ENCODE measurements around the gene COL23A1.
"Not testable (repeated sequence)": the region's sequence is repeated elsewhere in the genome, so short reads cannot be mapped to it uniquely, and the experiment has no call there.

Gene COL23A1

DNA sequence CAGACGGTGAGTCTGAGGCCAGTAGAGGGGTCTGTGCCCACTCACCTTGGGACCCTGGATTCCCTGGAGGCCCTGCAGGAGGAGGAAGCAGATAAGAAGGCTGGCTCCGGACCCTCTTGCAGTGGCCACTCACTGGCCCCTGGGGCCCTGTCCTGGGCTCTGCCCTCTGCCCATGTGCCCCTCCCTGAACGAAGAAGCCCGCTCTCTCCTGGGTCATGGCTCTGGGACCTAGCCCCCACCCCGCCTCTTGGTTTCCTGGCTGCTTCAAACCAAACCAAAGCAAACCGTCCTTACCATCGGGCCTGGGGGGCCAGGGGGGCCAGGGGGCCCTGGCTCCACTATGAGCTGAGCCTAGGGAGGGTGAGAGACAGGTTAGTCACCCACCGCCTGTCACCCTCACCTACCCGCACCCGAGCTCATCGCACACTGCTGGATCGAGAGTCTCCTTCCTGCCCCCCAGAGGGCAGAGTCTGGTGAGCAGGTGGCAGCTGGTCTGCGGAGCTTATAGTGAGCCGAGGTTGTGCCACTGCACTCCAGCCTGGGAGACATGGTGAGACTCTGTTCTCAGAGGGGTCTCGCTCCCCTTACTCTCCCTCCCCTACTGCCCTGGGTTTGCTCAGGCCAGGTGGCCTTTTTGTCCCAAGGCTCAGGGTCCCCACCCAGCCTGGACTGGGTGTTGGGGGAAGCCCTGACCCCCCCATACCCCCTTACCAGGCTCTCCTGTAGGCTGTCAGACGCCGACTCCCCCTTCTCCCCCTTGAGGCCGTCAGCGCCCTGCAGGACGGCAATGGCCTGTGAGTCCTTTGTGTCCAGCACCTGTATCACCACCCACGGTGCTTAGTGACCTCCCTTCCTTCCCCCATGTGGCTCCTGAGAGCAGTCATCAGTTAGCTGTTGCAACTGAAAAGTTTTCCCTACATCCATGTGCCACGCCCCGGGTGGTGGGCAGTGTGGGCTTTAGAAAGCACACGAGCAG lies 342.4 kb downstream of the COL23A1 start:
- FAIRE-seq (no peak), DNase-seq (ENCODE audit: extremely low spot score, insufficient read length, low read depth) (no peak)

DNA sequence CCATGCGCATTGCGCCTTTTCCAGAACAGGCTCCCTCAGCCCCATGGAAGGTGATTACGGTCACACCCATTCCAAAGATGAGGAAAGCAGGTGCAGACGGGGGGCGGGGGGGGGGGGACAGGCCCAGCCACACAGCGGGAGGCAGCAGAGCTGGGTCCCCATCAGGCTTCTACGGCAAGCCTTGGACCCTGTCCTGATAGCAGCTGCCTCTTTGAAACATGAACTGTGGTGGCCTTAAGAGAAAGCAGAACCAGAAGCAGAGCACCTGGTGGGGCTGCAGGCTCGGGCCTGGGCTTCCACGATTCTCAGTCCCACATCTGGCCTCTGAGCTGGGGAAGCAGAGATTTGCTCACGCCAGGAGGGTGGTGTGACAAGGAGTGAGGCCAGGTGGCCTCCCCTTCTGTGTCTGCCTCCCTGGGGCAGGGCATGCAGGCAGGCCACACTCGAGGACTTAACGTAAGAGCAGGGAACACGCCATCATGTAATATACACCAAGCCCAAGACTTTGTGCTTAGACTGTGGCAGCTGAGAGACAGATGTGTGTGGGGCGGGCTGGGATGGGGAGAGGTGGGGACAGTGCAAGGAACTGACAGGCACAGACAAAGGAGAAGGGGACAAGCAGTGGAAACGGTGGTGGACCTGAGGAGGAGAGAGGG lies 343.4 kb downstream of the COL23A1 start:
- DNase-seq (ENCODE audit: extremely low spot score, insufficient read length, low read depth) (no peak), FAIRE-seq (no peak)

DNA sequence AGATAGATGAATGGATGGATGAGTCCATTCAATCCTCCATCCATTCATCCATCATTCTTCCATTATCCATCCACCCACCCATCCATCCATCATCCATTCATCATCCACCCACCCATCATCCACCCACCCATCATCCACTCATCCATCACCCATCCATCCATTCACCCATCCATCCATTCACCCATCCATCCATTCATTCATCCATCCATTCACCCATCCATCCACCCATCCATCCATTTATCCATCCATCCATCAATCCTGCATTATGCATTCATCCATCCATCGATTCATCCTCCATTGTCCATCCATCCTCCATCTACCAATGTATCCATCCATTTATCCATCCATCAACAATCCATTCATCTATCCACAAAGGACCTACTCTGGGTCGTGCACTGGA lies 344.8 kb downstream of the COL23A1 start:
- FAIRE-seq (no peak), DNase-seq (ENCODE audit: extremely low spot score, insufficient read length, low read depth) (no peak)

DNA sequence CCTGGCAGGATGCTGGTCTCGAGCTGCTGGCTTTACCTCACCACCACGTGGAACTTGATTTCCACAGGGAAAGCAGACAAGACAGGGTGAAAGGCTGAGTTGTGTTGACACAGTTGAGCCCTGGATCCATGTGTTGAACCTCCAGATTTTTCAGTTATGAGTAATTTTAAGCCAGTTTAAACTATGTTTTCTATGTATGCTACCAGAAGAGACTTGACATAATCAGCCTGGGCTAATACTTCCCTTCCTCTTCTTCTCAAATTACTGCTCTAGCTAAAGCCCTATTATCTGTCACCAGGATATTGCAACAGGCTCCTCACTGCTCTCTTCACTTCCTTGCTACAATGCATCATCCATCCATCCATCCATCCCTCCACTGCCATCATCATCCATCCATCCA lies 345.6 kb downstream of the COL23A1 start:
- DNase-seq (ENCODE audit: extremely low spot score, insufficient read length, low read depth): no peak
- no peak for FAIRE-seq

DNA sequence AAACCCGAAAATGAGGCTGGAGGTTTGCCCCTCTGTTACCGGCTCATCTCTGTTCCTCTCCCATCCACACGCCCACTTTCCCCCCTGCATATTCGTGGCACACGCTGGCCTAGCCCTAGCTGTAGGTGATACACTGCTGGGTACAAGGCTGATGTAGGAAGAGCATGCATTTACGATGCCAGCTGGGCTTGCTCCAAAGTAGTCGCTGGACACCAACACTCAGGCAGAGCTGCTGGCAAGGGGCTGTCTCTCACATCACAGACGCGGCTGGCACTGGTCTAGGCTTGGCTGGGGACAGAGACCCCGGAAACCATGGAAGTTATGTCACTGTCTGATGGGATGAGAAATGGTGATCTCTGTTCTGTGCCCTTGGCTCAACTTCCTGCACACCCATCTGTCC lies 347.8 kb downstream of the COL23A1 start:
- DNase-seq (ENCODE audit: extremely low spot score, insufficient read length, low read depth): no peak
- no peak for FAIRE-seq

DNA sequence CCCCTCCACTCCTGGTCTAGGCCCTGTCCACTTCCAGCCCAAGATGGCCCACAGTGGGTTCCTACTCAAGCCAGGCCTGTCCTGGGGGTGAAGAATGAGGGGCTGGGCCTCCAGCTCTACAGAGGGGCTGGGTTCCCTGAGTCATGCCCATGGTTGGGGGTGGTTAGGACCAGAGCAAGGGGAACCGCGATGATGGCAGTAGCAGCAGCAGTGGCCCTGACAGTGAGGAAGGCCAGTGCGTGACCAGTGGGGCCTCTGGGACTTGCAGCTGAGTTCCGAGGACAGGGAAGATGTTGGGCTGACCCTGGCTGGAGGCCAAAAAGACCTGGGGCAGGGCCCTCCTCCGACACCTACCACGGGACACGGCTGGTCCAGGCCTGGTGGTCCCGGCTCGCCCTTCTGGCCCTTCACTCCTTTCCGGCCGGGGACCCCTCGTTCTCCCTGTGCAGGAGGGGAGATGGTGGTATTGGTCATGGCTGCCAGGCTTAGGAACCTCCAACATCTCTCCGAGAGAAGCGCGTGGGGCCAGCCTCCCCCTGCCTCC lies 348.4 kb downstream of the COL23A1 start:
- DNase-seq (ENCODE audit: extremely low spot score, insufficient read length, low read depth) (no peak), FAIRE-seq (no peak)

DNA sequence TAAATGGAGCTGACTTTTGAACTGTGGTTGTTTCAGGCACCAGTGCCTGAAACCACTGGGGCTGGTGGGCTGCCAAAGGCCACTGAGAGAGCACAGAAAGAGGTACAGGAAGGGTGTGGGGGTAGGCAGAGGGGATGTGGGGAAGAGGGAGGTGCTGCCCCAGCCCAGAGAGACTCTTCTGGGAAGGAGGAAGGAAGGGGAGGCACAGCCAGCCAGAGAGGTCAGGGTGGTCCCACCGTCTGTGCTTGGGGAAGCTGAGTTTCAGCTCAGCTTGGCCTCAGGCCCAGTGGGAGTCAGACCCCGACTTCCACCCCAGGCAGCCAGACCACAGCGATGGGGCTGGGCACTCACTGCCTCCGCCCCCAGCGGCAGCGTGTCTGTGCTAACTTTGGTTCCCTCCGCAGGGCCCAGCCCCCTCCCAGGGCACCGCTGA lies 348.9 kb downstream of the COL23A1 start:
- FAIRE-seq (no peak), DNase-seq (ENCODE audit: extremely low spot score, insufficient read length, low read depth) (no peak)

DNA sequence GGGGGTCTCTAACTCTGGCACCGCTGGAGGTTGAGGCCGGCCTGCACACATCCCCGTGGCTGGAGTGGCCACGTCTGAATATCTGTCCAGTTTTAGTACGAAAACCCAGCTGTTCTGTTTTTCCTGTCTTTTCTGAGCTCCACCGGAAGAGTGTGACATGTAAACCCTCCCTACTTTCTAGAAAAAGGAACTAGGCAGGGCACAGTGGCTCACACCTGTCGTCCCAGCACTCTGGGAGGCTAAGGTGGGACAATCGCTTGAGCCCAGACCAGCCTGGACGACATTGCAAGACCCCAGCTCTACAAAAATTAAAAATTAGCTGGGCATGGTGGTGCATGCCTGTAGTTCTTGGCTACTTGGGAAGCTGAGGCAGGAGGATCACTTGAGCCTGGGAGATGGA lies 349.4 kb downstream of the COL23A1 start:
- FAIRE-seq: peak; percentile 18
- no peak for DNase-seq (ENCODE audit: extremely low spot score, insufficient read length, low read depth)

DNA sequence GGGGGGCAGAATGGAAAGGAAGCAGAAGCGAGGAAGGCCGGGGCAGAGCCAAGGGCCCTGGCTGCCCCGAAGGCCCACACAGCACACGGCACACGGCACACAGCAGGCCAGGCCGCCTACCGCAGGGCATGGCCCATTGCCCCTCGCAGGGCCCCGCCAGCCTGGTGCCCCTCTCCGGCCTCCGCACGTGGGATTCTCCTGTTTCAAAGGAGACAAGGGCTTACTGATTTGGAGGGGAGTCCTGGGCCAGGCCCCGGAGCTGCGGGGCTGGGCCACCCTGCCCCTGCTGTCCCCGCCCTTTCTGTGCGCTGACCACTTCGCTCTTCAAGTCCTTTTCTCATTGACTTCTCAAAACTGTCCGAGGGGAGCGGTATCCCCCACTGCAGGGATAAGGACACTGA lies 349.9 kb downstream of the COL23A1 start:
- FAIRE-seq: no peak

DNA sequence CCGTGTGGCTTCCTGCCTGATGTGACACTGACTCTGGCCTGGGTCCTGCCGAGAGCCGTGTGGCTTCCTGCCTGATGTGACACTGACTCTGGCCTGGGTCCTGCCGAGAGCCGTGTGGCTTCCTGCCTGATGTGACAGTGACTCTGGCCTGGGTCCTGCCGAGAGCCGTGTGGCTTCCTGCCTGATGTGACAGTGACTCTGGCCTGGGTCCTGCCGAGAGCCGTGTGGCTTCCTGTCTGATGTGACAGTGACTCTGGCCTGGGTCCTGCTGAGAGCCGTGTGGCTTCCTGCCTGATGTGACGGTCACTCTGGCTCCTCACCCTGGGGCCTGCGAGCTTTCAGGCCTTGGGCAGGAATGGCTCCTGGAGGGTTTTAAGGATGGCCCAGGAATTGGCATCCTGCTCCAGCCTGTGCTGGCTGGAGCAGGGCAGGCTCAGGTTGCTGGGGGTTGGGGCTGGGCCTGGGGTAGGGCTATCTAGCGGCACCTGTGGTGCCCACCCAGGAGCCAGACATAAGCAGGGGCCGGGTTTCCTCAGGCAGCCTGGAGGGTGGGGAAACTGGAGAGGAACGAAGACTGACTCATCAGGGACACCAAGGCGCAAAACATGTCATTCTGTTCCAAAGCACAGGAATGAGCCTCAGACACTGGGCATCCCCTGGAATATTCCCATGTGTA lies 350.4 kb downstream of the COL23A1 start:
- peak; percentile 90 for FAIRE-seq
- DNase-seq (ENCODE audit: extremely low spot score, insufficient read length, low read depth): not testable (repeated sequence)

More for the DNA sequence above, 349.9 kb downstream of the COL23A1 start:
- DNase-seq (ENCODE audit: extremely low spot score, insufficient read length, low read depth): no peak

DNA sequence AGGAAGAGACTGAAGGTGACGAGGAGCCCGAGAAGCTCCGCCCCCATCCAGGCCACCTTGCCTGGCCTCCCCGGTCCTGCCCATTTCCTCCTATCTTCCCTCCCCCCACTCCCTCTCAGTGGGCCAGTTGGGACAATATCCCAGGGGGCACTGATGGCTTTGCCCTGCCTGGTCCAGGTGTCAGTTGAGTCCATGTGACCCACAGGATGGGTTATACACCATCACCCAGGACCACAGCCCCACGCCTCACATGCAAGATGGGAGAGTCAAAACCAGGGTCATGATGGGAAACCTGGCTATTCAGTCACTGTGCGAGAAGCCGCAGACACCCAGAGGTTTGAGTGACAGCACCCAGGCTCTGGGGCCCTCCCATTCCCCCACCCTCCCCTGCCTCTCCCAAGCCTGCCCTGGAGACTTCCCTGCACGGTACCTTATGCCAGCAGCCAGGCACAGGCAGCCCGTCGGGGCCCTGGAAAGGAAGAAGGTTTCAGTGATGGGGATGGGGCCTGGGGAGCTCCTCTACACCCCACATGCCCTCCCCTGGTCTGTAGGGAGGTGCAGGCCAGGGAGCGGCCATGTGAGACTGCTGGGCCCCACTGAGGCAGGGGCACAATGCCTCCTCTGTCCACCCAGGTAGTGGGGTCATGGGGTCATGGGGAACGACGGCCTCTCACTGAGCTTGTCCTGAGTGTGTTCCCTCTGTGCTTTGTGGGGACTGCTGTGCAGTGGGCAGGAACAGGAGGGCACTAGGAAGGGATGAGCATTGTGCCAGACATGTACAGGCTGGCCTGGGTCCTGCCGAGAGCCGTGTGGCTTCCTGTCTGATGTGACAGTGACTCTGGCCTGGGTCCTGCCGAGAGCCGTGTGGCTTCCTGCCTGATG lies 351.2 kb downstream of the COL23A1 start:
- DNase-seq (ENCODE audit: extremely low spot score, insufficient read length, low read depth) (no peak), FAIRE-seq (no peak)

DNA sequence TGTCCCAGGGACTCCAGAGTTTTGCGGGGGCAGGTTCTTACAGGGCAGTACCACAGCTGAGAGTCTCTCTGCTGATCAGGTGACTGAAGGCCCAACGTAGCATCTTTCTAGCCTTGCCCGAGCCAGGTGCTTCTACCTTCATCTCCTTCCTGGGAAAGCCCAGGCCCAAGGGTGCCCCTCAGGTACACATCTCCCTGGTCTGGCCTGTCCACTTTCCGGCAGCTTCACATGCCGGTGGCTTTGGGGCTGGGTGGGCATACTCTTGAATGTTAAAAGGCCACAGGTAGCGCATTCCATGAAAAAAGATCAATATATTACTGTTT lies 351.9 kb downstream of the COL23A1 start:
- no peak for DNase-seq (ENCODE audit: extremely low spot score, insufficient read length, low read depth)
- no peak for FAIRE-seq

DNA sequence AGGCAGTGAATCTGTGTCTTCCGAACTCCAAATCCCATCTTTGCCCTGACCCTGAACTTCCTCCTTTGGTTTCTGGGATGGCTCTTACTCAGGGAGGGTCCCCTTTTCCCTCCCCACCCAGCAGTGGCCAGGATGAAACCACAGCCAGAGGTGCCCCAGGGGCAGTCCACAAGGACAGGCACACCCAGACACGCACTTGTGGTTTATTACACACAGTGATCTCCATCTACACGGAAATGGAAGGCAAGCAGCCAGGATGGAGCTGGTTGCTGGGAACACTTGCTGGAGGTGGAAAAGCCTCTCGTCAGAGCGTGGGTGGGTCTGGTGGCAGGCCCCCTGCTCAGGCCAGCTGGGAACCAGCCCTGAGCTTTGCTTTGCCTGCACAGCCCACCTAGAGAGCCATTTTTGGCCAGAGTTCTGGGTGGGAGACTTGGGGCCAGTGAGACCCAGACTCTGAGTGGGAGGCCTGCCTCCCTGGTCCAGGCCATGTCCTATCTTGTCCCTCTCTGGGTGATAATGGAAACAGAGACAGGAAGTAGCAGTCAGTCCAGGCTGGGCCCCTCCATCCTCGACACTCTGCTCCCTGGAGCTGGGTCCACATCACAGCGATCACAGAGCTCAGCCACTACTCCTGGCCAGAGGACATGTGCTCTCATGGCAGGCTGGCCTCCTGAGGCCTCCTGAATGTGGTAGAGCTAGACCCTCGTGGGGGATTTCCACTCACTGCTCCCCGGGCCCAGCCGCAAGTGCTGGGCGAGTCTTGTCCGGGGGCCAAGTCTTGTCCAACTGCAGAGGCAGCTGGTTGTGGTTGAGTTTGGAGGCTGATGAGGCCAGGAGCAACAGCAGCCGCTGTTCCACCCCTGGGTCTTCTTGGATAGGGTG lies 352.5 kb downstream of the COL23A1 start:
- DNase-seq (ENCODE audit: extremely low spot score, insufficient read length, low read depth) (no peak), FAIRE-seq (no peak)

DNA sequence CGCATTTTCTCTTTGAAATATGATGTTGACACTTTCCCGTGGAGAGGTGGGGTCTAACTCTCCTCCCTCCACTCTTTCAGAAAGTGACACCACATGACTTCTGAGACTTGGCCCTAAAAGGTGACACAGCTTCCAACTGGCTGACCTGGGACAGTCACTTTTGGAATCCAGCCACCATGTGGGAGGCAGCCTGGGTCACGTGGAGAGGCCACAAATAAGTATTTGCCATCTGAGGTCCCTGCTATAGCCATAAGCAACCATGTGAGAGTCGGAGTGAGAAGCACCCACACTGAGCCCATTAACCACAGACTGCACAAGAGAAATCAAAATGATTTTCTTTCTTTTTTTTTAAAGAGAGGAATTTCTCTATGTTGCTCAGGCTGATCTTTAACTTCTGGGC lies 353.5 kb downstream of the COL23A1 start:
- FAIRE-seq (no peak), DNase-seq (ENCODE audit: extremely low spot score, insufficient read length, low read depth) (no peak)

DNA sequence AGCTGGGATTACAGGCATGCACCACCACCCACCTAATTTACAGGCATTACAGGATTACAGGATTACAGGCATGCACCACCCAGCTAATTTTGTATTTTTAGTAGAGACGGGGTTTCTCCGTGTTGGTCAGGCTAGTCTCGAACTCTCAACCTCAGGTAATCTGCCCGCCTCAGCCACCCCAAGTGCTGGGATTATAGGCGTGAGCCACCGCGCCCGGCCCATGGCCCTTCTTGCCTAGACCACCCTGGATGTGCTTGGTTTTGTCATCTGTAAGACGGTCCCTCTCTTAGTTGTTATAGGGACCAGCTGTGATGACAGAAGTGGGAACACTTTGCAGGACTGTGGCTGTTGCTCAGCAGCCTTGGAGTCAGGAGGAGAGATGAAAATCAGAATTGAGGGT lies 354.1 kb downstream of the COL23A1 start:
- FAIRE-seq: no peak
- no peak for DNase-seq (ENCODE audit: extremely low spot score, insufficient read length, low read depth)

DNA sequence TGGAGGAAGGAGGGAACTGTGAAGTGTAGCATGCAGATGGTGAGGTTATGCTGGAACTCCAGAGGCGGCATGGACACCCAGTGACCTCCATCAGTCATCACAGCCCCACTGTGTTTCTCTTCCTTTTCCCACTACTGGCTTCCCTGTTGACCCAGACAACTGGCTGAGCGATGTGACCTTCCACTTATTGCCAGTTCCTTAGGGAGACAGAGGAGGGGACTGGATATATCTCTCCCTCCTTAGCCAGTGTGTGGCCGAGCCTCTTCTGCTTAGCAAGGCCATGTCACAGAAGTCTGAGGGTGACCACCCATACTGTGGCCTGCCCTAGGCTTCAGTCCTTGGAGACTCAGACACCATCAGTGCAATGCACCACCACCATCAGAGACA lies 354.6 kb downstream of the COL23A1 start:
- no peak for FAIRE-seq
- DNase-seq (ENCODE audit: extremely low spot score, insufficient read length, low read depth): no peak

DNA sequence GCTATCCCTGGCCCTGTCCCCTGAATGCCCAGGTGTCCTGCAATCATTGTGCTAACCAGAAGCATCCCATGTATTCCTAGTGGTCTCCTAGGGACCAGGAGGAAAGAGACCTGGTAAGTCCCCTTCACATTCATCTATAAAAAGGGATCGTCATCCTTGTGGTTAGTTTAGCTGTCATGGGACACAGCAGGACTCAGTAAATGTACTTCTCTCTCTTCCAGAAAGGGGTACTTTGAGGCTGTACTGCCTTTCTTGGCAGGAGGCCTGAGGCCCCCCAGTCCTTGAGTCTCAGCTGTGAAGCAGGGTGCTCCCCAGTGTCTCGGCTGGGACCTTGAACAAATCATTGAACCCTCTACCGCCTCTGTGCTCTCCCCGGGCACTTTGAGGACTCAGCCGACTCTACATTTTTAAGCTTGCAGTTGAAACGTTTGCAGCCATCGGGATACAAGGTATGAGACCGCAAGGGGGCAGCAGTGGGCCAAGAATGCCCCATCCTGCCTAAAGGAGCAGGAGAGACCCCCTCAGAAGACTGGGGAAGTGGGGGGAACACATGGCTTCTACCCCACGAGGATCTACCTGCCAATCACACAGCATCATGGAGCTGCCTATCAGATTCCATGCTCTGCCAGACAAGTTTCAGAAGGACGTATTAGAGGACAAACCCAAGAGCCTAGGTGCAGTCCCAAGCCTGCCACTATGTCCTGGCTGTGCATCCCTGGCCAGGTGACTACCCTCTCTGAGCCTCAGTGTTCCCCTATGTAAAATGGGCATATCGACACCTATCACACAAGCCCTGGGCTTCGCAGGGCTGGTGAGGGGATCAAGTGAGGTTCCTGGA lies 355.2 kb downstream of the COL23A1 start:
- DNase-seq (ENCODE audit: extremely low spot score, insufficient read length, low read depth): peak; percentile 32
- FAIRE-seq: peak; percentile 77

All from GM18507 (cell line).